Fibroblast of peridontal ligament (primary cell): ENCODE measurements around the gene ATPAF1.
"Not testable (repeated sequence)": the region's sequence is repeated elsewhere in the genome, so short reads cannot be mapped to it uniquely, and the experiment has no call there.

Source experiments
- DNase-seq: peaks from one replicate; pipeline ENCODE4 v3.0.0-alpha.2; 2010; ENCODE audit errors: extremely low read depth

Gene ATPAF1, protein sequence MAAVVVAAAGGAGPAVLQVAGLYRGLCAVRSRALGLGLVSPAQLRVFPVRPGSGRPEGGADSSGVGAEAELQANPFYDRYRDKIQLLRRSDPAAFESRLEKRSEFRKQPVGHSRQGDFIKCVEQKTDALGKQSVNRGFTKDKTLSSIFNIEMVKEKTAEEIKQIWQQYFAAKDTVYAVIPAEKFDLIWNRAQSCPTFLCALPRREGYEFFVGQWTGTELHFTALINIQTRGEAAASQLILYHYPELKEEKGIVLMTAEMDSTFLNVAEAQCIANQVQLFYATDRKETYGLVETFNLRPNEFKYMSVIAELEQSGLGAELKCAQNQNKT

DNA sequence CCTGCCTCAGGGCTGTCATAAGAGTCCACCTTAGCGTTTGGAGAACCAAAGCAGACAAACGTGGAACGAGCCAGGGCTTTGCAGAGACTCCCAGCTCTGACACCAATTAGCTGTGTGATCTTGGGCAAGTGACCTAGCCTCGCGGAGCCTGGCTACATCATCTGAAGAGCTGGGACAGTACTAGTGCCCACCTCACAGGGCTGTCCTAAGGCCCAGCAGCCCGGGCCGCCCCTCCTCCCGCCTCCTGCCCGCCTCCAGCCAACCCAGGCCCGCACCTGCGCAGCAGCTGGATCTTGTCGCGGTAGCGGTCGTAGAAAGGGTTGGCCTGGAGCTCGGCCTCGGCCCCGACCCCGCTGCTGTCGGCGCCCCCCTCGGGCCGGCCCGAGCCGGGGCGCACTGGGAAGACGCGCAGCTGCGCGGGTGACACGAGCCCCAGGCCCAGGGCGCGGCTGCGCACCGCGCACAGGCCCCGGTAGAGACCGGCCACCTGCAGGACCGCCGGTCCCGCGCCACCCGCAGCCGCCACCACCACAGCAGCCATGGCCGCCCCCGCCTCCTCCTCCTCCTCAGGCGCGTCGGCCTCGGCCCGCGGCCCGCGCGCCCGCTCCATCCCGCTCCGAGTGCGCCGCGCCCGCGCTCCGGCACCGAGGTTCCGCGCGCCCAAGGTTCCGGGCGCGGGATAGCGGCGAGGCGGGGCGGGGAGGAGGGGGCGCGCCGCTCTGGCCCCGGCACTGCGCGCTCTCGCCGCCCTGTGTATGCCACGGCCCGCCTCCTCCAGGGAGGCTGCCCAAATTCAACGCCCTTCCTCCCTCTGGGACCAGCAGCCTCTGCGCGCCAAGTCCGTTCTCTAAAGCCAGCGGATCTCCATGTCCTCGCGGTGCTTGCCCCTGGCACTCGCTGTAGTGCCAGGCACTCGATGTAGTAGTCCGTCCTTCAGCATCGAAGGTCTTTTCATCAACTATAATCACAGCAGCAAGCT, at the start of gene ATPAF1:
ATPAF1 (minus strand) TSS at position 583 of the 979 bp plus-strand sequence; CDS start at position 541, 42 bp downstream.
- peak; percentile 72 for DNase-seq

DNA sequence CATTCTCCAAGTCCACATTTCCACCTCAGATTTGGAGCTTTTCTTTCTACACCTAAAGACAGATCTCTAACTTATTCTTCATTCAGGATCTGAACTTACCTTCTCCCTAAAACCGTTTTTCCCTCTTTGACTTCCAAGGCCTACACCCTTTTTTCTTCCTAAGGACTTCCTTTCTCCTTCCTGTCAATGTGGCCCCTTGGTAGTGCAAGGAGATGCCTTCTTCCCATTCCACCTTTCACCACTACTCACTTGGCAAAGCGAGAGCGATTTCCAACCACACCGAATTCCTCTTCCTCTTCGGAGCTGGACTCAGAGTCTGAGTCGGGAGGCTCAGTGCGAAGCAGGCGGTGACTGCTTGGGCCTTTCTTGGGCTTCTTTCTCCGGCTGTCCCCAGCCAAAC, 49.5 kb upstream of the ATPAF1 start:
- DNase-seq = no peak

- DNase-seq = no peak
Measured at GRCh38 chr1:46714976-46715375, 46.8 kb upstream of the ATPAF1 start.

- peak; percentile 45 for DNase-seq
Measured at GRCh38 chr1:46708121-46708520, 40.0 kb upstream of the ATPAF1 start.

DNA sequence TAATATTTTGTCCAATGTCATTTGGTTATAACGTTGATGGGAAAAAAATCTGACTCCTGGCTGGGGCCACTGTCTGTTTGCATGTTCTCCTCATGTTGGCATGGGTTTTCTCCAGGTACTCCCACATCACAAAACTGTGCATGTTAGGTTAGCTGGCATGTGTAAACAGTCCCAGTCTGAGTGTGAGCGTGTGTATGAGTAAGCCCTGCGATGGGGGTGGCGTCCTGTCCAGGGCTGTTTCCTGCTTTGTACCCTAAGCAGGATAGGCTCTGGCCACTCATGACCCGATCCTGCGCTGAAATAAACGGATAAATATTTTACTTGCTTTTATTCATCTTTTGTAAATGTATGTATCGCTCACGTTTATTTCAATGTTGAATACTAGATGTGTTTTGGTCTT, 37.2 kb upstream of the ATPAF1 start:
- DNase-seq = no peak

DNA sequence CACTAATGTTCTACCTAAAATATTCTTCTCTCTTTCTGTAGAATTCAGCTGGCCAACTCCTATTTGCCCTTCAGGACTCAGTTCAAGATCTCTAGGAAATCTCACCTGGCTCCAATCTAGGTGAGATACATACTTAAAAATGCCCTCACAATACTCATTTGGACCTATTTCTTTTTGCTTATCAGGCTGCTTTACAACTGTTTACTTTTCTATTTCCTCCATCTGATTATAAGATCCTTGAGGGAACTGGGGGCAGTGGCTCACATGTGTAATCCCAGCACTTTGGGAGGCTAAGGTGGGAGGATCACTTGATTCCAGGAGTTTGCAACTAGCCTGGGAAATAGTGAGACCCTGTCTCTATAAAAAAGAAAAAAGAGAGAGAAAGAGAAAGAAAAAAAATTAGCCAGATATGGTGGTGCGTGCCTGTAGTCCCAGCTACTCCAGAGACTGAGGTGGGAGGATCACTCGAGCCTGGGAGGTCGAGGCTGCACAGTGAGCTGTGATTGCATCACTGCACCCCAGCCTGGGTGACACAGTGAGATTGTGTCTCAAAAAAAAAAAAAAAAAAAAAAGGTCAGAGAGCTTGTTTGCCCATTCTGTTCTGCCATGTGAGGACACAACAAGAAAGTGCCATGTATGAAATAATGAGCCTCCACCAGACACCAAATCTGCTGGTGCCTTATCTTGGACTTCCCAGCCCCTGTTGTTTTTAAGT, 35.9 kb upstream of the ATPAF1 start:
- DNase-seq = no peak

- no peak for DNase-seq
Measured at GRCh38 chr1:46699666-46700065, 31.5 kb upstream of the ATPAF1 start.

DNA sequence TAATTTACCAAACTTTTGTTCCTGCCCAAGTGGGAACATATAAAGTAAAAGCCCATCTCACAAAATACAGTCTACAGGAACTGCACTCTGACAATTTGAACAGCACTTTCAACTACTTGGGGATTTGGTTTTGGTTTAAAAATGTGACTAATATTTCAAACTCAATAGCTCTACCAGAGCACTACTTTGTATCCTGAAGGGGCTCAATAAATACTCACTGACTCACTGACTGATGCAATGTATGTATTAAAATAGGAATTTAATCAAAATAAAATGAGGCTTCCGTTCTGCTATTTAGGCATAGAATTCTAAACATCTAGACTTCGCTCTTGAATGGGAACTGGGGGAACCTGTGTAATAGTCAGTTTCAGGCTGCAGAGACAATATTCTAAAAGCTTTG, 28.9 kb upstream of the ATPAF1 start:
- DNase-seq = no peak

DNA sequence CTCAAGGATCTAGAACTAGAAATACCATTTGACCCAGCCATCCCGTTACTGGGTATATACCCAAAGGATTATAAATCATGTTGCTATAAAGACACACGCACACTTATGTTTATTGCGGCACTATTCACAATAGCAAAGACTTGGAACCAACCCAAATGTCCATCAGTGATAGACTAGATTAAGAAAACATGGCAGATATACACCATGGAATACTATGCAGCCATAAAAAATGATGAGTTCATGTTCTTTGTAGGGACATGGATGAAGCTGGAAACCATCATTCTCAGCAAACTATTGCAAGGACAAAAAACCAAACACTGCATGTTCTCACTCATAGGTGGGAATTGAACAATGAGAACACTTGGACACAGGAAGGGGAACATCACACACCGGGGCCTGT, 26.5 kb upstream of the ATPAF1 start:
- DNase-seq = not testable (repeated sequence)

GRCh38 chr1:46692811-46693770, 24.9 kb upstream of the ATPAF1 start:
- DNase-seq = no peak

DNA sequence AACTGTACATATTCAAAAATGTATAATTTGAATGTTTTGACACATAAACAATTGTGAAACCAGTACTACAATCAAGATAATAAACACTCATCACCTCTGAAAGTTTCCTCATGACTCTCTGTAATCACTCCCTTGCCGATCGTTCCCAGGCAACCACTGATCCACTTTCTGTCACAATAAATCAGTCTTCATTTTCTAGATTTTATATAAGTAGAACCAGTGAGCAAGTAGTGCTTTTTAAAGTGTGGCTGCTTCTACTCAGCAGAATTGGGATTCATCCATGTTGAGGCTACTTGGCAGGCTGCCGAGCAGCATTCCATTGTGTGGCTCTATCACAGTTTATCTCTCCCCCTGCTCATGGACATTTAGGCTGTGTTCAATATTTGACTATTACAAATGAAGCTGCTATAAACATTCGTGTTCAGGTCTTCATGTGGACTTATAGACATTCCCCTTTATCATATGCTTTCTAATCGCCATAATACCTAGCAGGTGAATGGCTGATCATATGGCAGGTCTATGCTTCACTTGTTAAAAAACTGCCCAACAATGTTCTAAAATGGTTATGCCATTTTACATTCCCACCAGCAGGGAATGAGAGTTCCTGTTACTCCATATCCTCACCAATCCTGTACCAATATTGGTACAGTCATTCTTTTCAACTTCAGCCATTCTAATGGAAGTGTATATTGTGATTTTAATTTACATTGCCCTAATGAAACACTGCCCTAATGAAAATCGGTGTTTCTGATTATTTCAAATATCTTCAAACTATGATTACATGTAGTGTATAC, 24.0 kb upstream of the ATPAF1 start:
- DNase-seq = peak; percentile 52

DNA sequence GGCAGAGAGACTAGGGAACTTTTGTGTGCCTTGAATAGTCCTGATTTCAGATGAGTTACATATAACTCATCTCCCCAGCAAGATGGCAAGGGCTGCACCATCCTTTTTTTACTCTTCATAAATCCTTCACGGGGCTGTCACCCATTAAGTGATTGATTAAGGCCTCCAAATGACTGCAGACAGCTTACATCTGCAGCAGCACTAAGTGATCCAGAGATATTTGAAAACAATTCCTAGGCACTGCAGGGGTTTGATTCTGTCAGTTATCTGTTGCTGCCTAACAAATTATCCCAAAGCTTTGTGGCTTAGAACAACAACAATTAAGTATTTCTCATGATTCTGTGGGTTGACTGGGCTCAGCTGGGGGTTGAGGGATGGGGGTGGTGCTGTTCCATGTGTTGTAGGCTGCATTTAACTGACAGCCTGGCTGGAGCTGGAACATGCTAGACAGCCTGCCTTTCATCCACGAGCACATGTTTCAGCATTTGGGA, 22.8 kb upstream of the ATPAF1 start:
- no peak for DNase-seq

DNA sequence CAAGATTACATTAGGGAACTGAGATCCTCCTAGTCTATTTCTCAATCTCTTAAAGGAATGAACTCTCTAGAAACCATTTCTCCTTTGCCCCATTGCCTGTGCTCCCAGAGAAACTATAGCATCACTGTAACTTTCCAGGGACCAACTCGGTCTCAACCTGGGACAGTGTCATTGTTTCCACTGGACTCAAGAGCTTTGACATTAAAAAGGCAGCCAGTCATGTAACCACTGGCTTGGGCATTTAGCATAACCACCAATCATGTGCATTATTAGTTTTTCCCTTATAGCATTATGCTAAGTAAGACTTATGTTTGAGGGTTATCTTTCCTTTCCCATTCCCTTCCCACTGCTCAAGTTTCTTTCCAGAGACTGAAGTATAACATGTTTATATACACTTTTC, 21.7 kb upstream of the ATPAF1 start:
- no peak for DNase-seq

- no peak for DNase-seq
Measured at GRCh38 chr1:46689356-46689755, 21.2 kb upstream of the ATPAF1 start.

- DNase-seq = no peak
Measured at GRCh38 chr1:46687921-46688509, 19.9 kb upstream of the ATPAF1 start.

GRCh38 chr1:46687093-46687659, 19.0 kb upstream of the ATPAF1 start:
- DNase-seq = peak; percentile 90

- no peak for DNase-seq
Measured at GRCh38 chr1:46686255-46686654, 18.1 kb upstream of the ATPAF1 start.

GRCh38 chr1:46684670-46685069, 16.5 kb upstream of the ATPAF1 start:
- no peak for DNase-seq

DNA sequence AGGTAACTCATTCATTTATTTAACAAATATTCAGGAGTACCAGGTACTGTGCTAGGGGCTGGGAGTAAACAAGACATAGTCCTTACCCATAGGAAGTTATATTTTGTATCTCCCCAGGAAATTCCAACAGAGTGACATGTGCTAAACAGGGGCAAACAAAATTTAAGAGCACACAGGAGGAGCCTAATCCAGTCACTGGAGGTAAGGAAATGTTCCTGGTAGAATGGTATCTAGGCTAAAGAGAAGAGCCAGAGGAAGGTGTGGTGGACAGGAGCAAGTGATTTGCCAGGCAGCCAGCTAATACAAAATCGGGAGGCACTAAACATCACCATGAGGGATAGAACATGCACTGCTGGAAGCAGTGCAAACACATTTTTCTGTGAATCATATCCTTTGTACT, 13.9 kb upstream of the ATPAF1 start:
- DNase-seq = no peak
